GM12864 (cell line): ENCODE results near the gene TLR2.

Experiments
- DNase-seq: peaks from one replicate; pipeline ENCODE4 v3.0.0-alpha.2; 2011; ENCODE audit warnings: low read depth
- H3K4me3 ChIP-seq: 2 replicates; pipeline ENCODE4 v1.5.1; 2011; ENCODE audit warnings: mild to moderate bottlenecking, low read depth, low read length, control low read depth
- TF ChIP-seq, protein P1 (sequence below): IDR thresholded peaks from 2 replicates; pipeline ENCODE4 v1.5.1; 2011; ENCODE audit warnings: low read depth, mild to moderate bottlenecking, moderate library complexity, low read length, control low read depth, inconsistent platforms; ENCODE audit errors: missing control alignments

The TLR2 gene

DNA sequence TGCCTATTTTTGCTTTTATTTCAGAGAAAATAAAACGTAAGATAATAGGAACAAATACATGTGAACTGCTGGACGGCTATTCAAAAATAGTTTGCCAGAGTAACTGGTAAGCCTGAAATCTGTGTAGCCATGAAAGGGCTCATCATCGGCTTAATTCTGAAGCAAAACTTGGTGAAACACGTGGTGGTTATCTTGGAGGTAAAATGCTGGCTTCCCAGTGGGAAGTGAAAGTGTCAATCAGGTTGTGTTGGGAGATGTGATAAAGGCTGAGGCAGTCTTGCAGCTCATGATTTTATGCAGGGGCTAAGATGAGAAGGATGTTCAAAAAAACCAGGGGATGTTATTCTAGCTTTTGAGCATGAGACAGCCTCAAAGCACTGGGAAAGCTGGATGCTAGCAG, 36.1 kb upstream of the TLR2 start:
- no peak for DNase-seq
- H3K4me3 ChIP-seq = no peak overlapping the region
- TF ChIP-seq, protein P1, sequence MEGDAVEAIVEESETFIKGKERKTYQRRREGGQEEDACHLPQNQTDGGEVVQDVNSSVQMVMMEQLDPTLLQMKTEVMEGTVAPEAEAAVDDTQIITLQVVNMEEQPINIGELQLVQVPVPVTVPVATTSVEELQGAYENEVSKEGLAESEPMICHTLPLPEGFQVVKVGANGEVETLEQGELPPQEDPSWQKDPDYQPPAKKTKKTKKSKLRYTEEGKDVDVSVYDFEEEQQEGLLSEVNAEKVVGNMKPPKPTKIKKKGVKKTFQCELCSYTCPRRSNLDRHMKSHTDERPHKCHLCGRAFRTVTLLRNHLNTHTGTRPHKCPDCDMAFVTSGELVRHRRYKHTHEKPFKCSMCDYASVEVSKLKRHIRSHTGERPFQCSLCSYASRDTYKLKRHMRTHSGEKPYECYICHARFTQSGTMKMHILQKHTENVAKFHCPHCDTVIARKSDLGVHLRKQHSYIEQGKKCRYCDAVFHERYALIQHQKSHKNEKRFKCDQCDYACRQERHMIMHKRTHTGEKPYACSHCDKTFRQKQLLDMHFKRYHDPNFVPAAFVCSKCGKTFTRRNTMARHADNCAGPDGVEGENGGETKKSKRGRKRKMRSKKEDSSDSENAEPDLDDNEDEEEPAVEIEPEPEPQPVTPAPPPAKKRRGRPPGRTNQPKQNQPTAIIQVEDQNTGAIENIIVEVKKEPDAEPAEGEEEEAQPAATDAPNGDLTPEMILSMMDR = no peak

DNA sequence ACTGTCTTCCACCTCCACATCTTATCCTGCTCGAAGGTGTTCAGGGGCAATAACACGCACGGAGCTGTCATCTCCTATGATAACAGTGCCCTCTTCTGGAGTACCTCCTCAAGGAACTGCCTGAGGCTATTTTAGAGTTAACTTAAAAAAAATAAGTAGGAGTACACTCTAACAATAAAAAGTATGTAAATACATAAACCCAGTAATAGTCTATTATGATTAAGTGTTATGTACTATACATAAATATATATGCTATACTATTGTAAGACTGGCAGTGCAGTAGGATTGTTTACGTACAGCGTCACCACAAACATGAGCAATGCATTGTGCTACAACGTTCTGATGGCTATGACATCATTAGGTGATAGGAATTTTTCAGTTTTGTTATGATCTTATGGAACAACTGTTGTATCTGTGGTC, 34.5 kb upstream of the TLR2 start:
- no peak overlapping the region for H3K4me3 ChIP-seq
- no peak for DNase-seq
- TF ChIP-seq, protein P1 = peak; percentile 40

DNA sequence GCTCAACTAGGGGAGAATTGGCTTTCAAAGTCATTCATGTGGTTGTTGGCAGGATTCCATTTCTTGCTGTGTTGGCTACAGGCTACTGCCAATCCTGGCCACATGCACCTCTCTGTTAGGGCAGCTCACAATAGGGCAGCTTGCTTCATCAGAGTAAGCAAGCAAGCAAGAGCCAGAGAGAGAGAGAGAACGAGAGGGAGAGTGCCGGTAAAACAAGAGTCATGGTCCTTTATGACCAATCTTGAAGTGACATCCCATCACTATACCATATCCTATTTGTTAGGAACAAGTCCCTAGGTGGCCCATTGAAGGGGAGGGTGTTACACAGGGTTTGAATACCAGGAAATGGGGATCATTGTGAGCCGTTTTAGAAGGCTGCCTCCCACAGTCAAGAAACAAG, 33.0 kb upstream of the TLR2 start:
- no peak overlapping the region for H3K4me3 ChIP-seq
- no peak for DNase-seq
- TF ChIP-seq, protein P1 = no peak

DNA sequence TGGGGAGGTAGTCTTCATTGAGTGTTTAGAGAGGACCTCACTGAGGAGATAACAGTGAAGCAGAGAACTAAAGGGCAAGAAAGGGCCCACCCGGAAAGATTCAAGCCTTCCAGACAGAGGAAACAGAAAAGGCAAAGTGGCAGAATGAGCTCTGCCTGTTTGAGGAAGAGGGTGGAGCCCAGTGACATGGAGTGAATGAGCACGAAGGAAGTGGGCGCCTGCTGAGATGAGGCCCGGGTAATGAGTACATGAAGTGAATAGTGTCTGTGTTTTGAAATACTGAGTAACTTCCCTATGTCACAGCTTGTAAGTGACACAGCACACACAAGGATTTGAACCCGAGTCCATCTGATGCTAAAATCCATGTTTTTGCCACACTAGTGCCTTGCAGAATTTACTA, 32.5 kb upstream of the TLR2 start:
- TF ChIP-seq, protein P1 = no peak
- no peak overlapping the region for H3K4me3 ChIP-seq
- DNase-seq = no peak

DNA sequence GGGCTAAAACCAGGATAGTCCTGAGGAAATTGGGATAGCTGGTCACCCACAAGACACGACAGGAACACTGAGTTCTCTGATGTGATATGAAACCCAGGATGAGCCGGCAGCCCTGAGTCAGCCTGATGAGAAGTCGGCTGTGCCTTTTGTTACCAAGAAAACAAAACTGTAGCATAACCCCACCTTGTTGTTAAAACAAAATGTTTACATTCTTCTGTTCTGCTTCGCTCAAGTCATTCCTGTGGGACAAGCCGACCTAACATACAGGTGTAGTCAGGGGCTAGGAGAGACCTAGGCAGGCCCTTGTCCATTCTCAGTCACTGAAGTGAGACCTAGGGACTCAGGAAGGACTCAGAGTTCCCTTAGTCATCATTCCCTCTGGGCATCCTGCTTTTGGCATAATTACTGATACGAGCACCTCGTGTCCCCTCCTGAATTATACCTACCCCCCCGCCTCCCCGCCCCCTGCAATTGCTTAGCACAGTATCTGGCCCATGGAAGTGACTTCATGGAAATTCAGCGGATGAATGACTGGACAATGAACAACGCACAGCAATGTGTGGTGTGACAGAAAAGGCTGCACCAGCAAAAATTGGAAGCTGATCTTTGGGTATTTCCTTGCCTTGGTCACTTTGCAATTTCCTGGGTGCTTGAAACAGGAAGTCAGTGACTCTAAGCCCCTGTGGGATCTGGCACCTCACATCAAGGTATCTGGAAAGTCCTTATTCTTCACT, 31.9 kb upstream of the TLR2 start:
- H3K4me3 ChIP-seq = no peak overlapping the region
- TF ChIP-seq, protein P1 = no peak
- no peak for DNase-seq

DNA sequence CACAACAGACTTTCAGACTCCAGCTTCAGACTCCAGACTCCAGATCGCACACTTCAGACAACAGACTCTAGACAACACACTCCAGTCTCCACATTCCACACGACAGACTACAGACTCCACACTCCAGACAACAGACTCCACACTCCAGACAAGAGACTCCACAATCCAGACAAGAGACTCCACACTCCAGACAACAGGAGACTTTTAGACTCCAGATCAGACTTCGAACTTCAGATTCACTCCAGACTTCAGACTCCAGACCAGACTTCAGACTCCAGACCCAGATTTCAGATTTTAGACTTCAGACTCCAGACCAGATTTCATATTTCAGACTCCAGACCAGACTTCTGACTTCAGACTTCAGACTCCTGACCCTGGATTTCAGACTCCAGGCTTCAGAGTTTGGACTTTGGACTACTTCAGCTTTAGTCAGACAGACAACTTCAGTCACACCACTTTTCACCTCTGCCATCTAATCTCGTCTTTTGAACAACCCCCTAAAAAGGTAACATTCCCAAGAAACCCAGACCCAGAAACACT, 29.0 kb upstream of the TLR2 start:
- no peak overlapping the region for H3K4me3 ChIP-seq
- no peak for DNase-seq
- TF ChIP-seq, protein P1 = no peak

DNA sequence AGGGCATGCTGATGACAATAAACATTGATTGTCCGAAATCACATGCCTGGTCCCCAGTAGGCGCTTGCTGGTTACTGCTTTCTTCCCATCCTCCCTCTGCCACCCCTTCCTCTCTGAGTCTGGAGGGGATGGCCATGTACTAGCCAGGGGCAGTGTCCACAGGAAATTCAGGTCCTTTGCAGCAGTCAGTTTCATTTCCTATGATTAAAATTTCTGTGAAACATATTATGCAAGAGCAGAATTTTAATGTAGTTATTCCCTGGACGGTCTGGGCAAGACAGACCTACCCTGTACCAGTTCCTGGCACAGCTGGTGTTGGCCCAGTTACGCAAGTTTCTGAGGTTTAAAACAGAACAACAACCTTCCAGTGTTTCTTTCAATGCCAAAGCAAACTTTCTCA, 28.2 kb upstream of the TLR2 start:
- no peak overlapping the region for H3K4me3 ChIP-seq
- no peak for DNase-seq
- TF ChIP-seq, protein P1 = no peak
